ENCODE results near the gene UNC13B. TPM values are rescaled to one million over a fixed set of nuclear protein-coding genes. Genes with fewer than 3 reads are reported as not detected.

UNC13B gene
- total RNA-seq, 1 experiment from 2014 or later: not detected

DNA sequence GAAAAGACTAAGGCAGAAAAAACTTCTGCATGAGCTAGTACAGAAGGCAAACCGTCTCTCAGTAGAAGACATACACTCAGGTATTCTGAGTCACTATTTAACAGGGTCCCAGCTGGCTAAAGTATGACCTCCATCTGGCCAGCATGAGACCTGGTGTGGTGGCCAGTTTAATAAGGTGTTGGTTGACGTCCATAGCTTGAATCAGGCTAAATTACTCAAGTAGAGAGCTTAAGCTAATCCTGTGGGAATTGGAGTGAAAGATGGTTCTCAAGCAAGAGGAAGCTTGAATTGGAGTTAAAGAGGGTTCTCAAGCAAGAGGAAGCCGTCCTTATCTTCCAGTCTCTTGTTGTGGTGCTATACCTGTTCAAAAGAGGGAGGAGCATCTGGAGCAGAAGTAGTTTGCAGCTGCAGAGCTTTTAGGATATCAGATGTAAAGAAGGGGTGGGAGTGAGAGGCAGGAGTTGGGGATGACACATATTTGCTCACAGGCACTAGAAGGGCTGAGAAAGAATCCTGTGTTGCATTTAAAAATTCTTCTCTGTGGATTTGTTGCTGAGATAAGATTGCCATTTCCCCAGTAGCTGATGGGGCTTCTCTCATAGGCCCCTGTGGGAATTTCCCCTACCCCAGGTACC, 192.0 kb downstream of the UNC13B start:
- no peaks in the 10 kb centered on the region for H3K27me3 ChIP-seq (ENCODE audit: low read length)
- H3K4me3 ChIP-seq (ENCODE audit: low read length): no peak overlapping the region
- H4K20me1 ChIP-seq (ENCODE audit: insufficient read depth, low read depth, low read length): no peaks in the 10 kb centered on the region
- H3K4me2 ChIP-seq (ENCODE audit: low read depth, low read length, poor library complexity, severe bottlenecking): no peak overlapping the region
- no peak overlapping the region for H3K9ac ChIP-seq (ENCODE audit: low read length)
- no peak for DNase-seq
- H2AFZ ChIP-seq (ENCODE audit: low read length): no peak overlapping the region
- H3K79me2 ChIP-seq (ENCODE audit: low read length): no peaks in the 10 kb centered on the region
- no peaks in the 10 kb centered on the region for H3K9me3 ChIP-seq (ENCODE audit: low read length)
- no peak overlapping the region for H3K27ac ChIP-seq (ENCODE audit: low read length)
- no peaks in the 10 kb centered on the region for H3K9me2 ChIP-seq (replicated peaks; ENCODE audit: insufficient read depth, low read length)
- H3K4me1 ChIP-seq (ENCODE audit: low read length): no peaks in the 10 kb centered on the region
- H3K36me3 ChIP-seq (ENCODE audit: insufficient read depth, low read length): no peaks in the 10 kb centered on the region

DNA sequence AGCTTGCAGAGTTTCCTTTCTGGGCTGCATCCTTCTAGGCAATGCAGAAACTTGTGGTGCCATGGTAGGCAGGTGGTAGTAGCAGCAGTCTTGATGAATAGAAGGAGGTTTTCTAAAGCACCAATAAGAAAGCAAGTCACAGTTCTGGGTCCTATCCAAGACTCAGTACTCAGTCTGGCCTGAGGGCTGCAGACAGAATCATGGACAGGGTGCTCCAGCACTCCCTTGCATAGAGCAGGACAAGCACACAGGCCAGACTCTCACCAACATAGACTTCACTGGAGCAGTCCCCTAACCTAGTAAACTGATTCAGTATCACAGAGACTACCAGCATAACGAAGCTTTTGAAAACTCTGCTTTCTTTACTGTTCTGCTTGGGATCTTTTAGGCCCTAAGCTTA, 194.1 kb downstream of the UNC13B start:
- Histone ChIP-seq H3K79me2 (ENCODE audit: low read length) (no peaks in the 10 kb centered on the region), H3K27ac (ENCODE audit: low read length) (no peak overlapping the region), H4K20me1 (ENCODE audit: insufficient read depth, low read depth, low read length) (no peaks in the 10 kb centered on the region), H2AFZ (ENCODE audit: low read length) (no peak overlapping the region), H3K9ac (ENCODE audit: low read length) (no peak overlapping the region), H3K36me3 (ENCODE audit: insufficient read depth, low read length) (no peaks in the 10 kb centered on the region), H3K9me3 (ENCODE audit: low read length) (no peaks in the 10 kb centered on the region), H3K9me2 (replicated peaks; ENCODE audit: insufficient read depth, low read length) (no peaks in the 10 kb centered on the region), H3K4me2 (ENCODE audit: low read depth, low read length, poor library complexity, severe bottlenecking) (no peak overlapping the region), H3K4me3 (ENCODE audit: low read length) (no peak overlapping the region), H3K4me1 (ENCODE audit: low read length) (no peaks in the 10 kb centered on the region), H3K27me3 (ENCODE audit: low read length) (no peaks in the 10 kb centered on the region)
- DNase-seq: no peak

DNA sequence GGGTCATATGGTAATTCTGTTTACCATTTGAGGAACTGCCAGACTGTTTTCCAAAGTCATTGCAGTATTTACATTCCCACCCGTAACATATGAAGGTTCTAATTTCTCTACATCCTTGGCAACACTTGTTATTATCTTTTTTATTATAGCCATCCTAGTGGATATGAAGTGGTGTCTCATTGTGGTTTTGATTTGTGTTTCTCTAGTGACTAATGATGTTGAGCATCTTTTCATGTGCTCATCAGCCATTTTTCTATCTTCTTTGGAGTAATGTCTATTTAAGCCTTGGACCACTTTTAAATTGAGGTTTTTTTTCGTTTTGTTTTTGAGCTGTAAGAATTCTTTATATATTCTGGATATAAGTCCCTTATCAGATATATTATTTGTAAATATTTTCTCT, 195.3 kb downstream of the UNC13B start:
- no peaks in the 10 kb centered on the region for H3K36me3 ChIP-seq (ENCODE audit: insufficient read depth, low read length)
- no peaks in the 10 kb centered on the region for H3K79me2 ChIP-seq (ENCODE audit: low read length)
- DNase-seq: no peak
- H3K27me3 ChIP-seq (ENCODE audit: low read length): no peaks in the 10 kb centered on the region
- no peak overlapping the region for H3K4me3 ChIP-seq (ENCODE audit: low read length)
- no peak overlapping the region for H2AFZ ChIP-seq (ENCODE audit: low read length)
- no peaks in the 10 kb centered on the region for H3K9me3 ChIP-seq (ENCODE audit: low read length)
- H4K20me1 ChIP-seq (ENCODE audit: insufficient read depth, low read depth, low read length): no peaks in the 10 kb centered on the region
- no peaks in the 10 kb centered on the region for H3K4me1 ChIP-seq (ENCODE audit: low read length)
- no peaks in the 10 kb centered on the region for H3K9me2 ChIP-seq (replicated peaks; ENCODE audit: insufficient read depth, low read length)
- H3K4me2 ChIP-seq (ENCODE audit: low read depth, low read length, poor library complexity, severe bottlenecking): no peak overlapping the region
- no peak overlapping the region for H3K27ac ChIP-seq (ENCODE audit: low read length)
- H3K9ac ChIP-seq (ENCODE audit: low read length): no peak overlapping the region

DNA sequence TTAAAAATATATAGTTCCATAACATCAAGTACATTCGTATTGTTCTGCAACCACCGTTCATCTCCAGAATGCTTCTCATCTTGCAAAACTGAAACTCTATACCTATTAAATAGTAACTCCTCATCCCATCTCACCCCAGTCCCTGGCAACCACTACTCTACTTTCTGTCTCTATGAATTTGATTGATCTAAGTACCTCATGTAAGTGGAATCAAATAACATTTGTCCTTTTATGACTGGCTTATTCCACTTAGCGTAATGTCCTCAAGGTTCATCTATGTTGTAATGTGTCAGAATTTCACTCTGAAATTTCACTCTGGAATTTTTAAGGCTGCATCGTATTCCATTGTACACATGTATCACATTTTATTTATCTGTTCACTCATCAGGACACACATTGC, 196.0 kb downstream of the UNC13B start:
- H3K9me2 ChIP-seq (replicated peaks; ENCODE audit: insufficient read depth, low read length): no peaks in the 10 kb centered on the region
- H3K9me3 ChIP-seq (ENCODE audit: low read length): no peaks in the 10 kb centered on the region
- DNase-seq: no peak
- no peak overlapping the region for H3K4me3 ChIP-seq (ENCODE audit: low read length)
- no peaks in the 10 kb centered on the region for H3K36me3 ChIP-seq (ENCODE audit: insufficient read depth, low read length)
- H3K27ac ChIP-seq (ENCODE audit: low read length): no peak overlapping the region
- no peaks in the 10 kb centered on the region for H3K79me2 ChIP-seq (ENCODE audit: low read length)
- H3K9ac ChIP-seq (ENCODE audit: low read length): no peak overlapping the region
- no peaks in the 10 kb centered on the region for H3K4me1 ChIP-seq (ENCODE audit: low read length)
- H4K20me1 ChIP-seq (ENCODE audit: insufficient read depth, low read depth, low read length): no peaks in the 10 kb centered on the region
- H3K27me3 ChIP-seq (ENCODE audit: low read length): no peaks in the 10 kb centered on the region
- no peak overlapping the region for H3K4me2 ChIP-seq (ENCODE audit: low read depth, low read length, poor library complexity, severe bottlenecking)
- H2AFZ ChIP-seq (ENCODE audit: low read length): no peak overlapping the region

DNA sequence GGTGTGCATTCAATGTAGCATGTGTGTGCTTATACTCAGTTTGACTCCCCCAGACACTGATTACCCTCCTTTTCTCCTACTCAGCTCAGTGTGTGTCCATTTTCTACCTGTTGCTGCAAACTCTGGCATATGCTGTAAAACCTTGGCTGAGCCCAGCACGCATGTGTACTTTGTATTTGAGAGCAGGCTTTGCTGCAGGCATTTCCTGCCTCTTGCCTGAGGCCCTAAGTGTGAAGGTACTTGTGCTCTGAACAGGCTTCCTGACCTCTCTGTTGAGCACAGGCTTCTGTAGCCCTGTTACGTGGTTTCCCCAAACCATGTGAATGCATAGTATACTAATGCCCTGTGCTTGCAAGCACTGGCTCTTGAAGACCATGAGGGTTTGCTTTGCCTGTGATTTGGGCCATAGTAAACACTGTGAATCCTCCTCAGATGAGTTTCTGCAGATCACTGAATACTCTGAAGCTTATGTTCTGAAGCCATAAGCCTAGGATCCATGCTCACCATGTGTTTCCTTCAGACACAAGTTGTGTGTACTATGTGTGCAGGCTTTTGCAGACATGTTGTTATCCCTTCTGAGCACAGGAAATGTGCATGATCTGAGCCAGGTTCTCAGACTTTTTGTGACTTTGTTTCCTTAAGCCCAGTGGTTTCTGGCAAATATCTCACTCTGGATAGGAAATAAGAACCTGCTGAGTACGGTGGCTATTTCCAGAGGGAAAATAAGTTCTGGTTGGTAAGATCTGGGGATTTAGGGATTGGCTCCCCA, 203.2 kb downstream of the UNC13B start:
- Histone ChIP-seq H4K20me1 (ENCODE audit: insufficient read depth, low read depth, low read length) (no peaks in the 10 kb centered on the region), H2AFZ (ENCODE audit: low read length) (no peak overlapping the region)
- no peak for DNase-seq

DNA sequence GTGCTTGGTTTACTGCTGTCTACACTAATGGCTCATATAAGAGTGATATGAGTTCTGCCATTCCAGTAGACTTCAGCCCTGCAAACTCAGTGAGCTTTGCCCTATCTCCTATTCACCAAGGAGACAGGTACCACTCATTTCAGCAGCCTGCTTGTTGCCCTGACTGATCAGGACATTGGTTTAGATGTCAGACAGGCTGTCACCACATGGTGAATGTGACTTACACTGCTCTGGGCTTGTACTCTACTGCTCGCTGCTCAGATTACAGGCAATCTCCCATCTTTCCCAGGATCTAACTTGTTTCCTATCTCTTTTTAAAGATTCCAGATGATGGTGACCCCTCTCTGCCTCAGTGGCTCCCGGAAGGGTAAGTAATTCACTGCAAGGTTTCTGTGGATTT, 204.8 kb downstream of the UNC13B start:
- no peak overlapping the region for H3K27ac ChIP-seq (ENCODE audit: low read length)
- H3K36me3 ChIP-seq (ENCODE audit: insufficient read depth, low read length): no peaks in the 10 kb centered on the region
- no peak overlapping the region for H2AFZ ChIP-seq (ENCODE audit: low read length)
- no peaks in the 10 kb centered on the region for H3K27me3 ChIP-seq (ENCODE audit: low read length)
- H3K4me3 ChIP-seq (ENCODE audit: low read length): no peak overlapping the region
- H3K79me2 ChIP-seq (ENCODE audit: low read length): no peaks in the 10 kb centered on the region
- no peaks in the 10 kb centered on the region for H3K9me3 ChIP-seq (ENCODE audit: low read length)
- DNase-seq: no peak
- H3K9ac ChIP-seq (ENCODE audit: low read length): no peak overlapping the region
- H3K4me2 ChIP-seq (ENCODE audit: low read depth, low read length, poor library complexity, severe bottlenecking): no peak overlapping the region
- H4K20me1 ChIP-seq (ENCODE audit: insufficient read depth, low read depth, low read length): no peaks in the 10 kb centered on the region
- H3K4me1 ChIP-seq (ENCODE audit: low read length): no peaks in the 10 kb centered on the region
- H3K9me2 ChIP-seq (replicated peaks; ENCODE audit: insufficient read depth, low read length): no peaks in the 10 kb centered on the region

More for the DNA sequence above, 203.2 kb downstream of the UNC13B start:
- Histone ChIP-seq H3K9me2 (replicated peaks; ENCODE audit: insufficient read depth, low read length) (no peaks in the 10 kb centered on the region), H3K27me3 (ENCODE audit: low read length) (no peaks in the 10 kb centered on the region), H3K4me3 (ENCODE audit: low read length) (no peak overlapping the region), H3K9ac (ENCODE audit: low read length) (no peak overlapping the region), H3K36me3 (ENCODE audit: insufficient read depth, low read length) (no peaks in the 10 kb centered on the region), H3K4me1 (ENCODE audit: low read length) (no peaks in the 10 kb centered on the region), H3K9me3 (ENCODE audit: low read length) (no peaks in the 10 kb centered on the region), H3K79me2 (ENCODE audit: low read length) (no peaks in the 10 kb centered on the region), H3K27ac (ENCODE audit: low read length) (no peak overlapping the region), H3K4me2 (ENCODE audit: low read depth, low read length, poor library complexity, severe bottlenecking) (no peak overlapping the region)

DNA sequence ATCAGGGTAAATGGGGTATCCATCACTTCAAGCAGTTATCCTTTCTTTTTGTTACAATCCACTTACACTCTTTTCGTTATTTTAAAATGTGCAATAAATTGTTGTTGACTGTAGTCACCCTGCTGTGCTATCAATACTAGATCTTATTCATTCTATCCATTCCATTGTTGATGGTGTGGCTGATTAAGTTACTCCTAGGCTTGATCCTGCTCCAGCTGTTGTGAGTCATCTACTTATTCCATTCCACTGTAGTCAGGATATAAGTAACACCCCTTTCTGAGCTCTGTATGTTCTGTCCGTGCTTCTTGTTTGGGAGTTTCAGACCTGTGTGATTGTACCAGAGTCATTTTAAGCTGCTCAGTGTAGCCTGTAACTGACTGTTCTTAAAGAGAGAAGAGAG, 205.6 kb downstream of the UNC13B start:
- Histone ChIP-seq H3K4me1 (ENCODE audit: low read length) (no peaks in the 10 kb centered on the region), H3K9ac (ENCODE audit: low read length) (no peak overlapping the region), H3K36me3 (ENCODE audit: insufficient read depth, low read length) (no peaks in the 10 kb centered on the region), H3K4me2 (ENCODE audit: low read depth, low read length, poor library complexity, severe bottlenecking) (no peak overlapping the region), H3K9me2 (replicated peaks; ENCODE audit: insufficient read depth, low read length) (no peaks in the 10 kb centered on the region), H3K27ac (ENCODE audit: low read length) (no peak overlapping the region), H4K20me1 (ENCODE audit: insufficient read depth, low read depth, low read length) (no peaks in the 10 kb centered on the region), H2AFZ (ENCODE audit: low read length) (no peak overlapping the region), H3K27me3 (ENCODE audit: low read length) (no peaks in the 10 kb centered on the region), H3K4me3 (ENCODE audit: low read length) (no peak overlapping the region), H3K79me2 (ENCODE audit: low read length) (no peaks in the 10 kb centered on the region), H3K9me3 (ENCODE audit: low read length) (no peaks in the 10 kb centered on the region)
- DNase-seq: no peak

DNA sequence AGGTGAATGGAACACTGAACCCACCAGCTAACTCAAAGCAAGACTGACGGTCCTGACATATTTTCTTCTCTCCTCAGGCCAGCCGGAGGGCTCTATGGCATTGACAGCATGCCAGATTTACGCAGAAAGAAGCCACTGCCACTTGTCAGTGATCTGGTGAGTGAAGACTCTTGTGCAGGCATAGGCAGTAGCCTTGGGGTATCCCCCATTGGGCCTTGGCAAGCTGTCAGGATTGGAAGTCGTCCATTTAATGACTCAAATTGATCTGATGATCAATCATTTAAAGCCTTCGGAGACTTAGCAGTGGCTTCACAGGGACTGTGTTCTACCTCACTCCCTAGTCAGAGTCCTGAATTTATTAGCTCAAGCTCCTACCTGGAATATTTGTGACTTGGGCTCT, 208.4 kb downstream of the UNC13B start:
- no peaks in the 10 kb centered on the region for H3K79me2 ChIP-seq (ENCODE audit: low read length)
- H3K9ac ChIP-seq (ENCODE audit: low read length): no peak overlapping the region
- H3K27me3 ChIP-seq (ENCODE audit: low read length): no peaks in the 10 kb centered on the region
- H3K36me3 ChIP-seq (ENCODE audit: insufficient read depth, low read length): no peaks in the 10 kb centered on the region
- no peak overlapping the region for H3K4me3 ChIP-seq (ENCODE audit: low read length)
- DNase-seq: no peak
- H3K4me2 ChIP-seq (ENCODE audit: low read depth, low read length, poor library complexity, severe bottlenecking): no peak overlapping the region
- no peak overlapping the region for H2AFZ ChIP-seq (ENCODE audit: low read length)
- no peak overlapping the region for H3K27ac ChIP-seq (ENCODE audit: low read length)
- H3K4me1 ChIP-seq (ENCODE audit: low read length): no peaks in the 10 kb centered on the region
- no peaks in the 10 kb centered on the region for H4K20me1 ChIP-seq (ENCODE audit: insufficient read depth, low read depth, low read length)
- H3K9me3 ChIP-seq (ENCODE audit: low read length): no peaks in the 10 kb centered on the region
- no peaks in the 10 kb centered on the region for H3K9me2 ChIP-seq (replicated peaks; ENCODE audit: insufficient read depth, low read length)

All from Karpas-422 (cell line).